HG03060 (cell line): ENCODE data around the gene RNGTT.
"Not testable (repeated sequence)": the region's sequence is repeated elsewhere in the genome, so short reads cannot be mapped to it uniquely, and the experiment has no call there.

Experiments
- ATAC-seq: cut with Tn5 transposase; IDR thresholded peaks from one replicate; pipeline ENCODE4 v1.9.1; 2021; ENCODE audit warnings: low read depth, moderate number of reproducible peaks; ENCODE audit not compliant: unreplicated experiment

Gene RNGTT

DNA sequence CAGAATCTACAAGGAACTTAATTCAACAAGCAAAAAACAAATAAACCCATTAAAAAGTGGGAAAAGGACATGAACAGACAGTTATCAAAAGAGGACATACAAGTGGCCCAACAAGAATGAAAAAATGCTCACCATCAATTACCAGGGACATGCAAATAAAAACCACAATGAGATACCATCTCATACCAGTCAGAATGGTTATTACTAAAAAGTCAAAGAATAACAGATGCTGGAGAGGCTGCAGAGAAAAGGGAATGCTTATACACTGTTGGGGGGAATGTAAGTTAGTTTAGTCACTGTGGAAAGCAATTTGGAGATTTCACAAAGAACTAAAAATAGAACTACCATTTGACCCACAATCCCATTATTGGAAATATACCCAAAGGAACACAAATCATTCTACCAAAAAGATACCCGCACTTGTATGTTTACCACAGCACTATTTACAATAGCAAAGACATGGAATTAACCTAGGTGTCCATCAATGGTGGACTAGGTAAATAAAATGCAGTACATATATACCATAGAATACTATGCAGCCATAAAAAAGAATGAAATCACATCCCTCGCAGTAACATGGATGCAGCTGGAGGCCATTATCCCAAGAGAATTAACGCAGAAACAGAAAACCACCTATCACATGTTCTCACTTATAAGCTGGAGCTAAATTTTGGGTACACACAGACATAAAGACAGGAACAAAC lies 48.4 kb downstream of the RNGTT start:
- ATAC-seq, result no peak

DNA sequence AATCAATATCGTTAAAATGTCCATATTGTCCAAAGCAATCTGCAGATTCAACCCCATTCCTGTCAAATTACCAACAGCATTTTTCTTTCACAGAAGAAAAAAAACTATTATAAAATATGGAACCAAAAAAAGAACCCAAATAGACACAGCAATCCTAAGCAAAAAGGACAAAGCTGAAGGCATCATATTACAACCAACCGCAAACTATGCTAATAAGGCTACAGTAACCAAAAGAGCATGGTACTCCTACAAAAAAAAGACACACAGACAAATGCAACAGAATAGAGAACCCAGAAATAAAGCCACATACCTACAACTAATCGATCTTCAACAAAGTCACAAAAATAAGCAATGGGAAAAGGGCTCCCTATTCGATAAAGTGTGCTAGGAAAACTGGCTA lies 49.2 kb downstream of the RNGTT start:
- ATAC-seq, result no peak

GRCh38 chr6:88913471-88913870 lies 49.9 kb downstream of the RNGTT start:
- ATAC-seq, result no peak

DNA sequence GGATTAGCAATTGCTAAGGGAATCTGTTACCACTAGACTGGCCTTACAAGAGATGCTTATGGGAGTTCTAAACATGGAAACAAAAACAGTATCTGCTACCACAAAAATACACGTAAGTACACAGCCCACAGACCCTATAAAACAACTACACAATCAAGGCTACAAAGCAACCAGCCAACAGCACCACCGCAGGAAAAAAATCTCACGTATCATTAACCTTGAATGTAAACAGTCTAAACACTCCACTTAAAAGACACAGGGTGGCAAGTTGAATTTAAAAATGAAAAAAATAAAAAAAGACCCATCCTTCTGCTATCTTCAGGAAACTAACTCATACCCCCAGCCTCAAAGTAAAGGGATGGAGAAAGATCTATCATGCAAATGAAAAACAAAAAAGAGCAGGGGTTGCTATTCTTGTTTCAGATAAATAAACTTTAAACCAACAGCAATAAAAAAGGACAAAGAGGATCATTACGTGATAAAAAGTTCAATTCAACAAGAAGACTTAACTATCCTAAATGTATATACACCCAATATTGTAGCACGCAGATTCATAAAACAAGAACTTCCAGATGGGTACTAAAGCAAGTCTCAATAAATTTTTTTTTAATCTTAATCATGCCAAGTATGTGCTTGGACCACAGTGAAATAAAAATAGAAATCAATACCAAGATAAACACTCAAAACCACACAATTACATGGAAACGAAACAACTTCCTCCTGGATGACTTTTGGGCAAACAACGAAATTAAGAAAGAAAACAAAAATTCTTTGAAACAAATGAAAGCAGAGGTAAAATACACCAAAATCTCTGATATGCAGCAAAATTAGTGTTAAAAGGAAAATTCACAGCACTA lies 52.3 kb downstream of the RNGTT start:
- no peak for ATAC-seq

- no peak for ATAC-seq
Observed at GRCh38 chr6:88908598-88909548, 54.5 kb downstream of the RNGTT start.

GRCh38 chr6:88907148-88907547 lies 56.3 kb downstream of the RNGTT start:
- not testable (repeated sequence) for ATAC-seq

DNA sequence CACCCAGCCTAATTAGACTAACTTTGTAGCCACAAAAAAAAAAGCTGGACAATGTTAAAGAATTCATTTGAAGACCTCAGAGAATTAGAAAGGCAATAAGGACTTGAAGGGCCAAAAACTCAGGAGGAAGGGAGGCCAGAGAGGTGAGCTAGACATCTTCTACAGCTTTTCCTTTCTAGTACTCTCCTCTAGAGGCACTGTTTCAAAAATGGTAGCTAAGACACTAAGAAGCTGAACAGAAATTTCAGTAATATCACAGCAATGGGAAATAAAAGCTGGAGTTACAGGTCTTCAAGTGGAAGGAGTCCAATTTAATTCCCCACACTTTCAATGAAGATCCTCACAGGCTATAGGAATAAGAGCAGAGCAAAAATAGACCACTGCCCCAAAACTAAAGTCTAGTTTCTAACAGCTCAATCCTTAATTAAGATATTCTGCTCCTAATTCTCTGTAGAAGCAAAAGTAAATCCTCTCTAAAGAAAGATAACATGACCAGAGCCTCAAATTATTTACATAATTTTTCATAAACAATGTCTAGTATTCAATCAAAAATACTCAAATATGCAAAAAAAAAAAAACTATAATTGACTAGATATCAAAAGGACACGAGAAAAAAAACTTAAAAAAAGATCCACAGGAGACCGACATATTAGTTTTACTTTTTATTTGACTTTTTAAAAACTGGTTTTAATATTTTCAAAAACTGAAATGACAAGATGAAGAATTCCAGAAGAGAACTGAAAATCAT lies 63.7 kb downstream of the RNGTT start:
- ATAC-seq, result no peak

DNA sequence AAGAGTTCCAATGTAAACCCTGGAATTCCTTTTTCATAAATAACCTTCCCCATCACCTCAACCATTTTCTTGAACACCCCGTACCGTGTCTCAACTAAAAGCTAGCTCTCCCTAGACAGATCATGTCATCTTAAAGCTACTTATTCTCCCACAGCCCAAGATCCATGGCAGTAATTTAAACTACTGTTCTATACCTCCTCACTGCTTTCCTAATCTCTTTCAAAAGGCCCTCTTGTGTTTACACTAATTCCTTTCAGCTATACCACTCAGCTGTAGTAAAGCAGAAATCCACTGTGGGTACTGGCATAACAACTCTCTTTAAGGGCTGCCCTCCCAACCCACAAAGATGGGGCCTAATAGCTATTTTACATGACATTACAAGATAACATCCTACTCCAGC lies 67.5 kb downstream of the RNGTT start:
- ATAC-seq, result no peak

DNA sequence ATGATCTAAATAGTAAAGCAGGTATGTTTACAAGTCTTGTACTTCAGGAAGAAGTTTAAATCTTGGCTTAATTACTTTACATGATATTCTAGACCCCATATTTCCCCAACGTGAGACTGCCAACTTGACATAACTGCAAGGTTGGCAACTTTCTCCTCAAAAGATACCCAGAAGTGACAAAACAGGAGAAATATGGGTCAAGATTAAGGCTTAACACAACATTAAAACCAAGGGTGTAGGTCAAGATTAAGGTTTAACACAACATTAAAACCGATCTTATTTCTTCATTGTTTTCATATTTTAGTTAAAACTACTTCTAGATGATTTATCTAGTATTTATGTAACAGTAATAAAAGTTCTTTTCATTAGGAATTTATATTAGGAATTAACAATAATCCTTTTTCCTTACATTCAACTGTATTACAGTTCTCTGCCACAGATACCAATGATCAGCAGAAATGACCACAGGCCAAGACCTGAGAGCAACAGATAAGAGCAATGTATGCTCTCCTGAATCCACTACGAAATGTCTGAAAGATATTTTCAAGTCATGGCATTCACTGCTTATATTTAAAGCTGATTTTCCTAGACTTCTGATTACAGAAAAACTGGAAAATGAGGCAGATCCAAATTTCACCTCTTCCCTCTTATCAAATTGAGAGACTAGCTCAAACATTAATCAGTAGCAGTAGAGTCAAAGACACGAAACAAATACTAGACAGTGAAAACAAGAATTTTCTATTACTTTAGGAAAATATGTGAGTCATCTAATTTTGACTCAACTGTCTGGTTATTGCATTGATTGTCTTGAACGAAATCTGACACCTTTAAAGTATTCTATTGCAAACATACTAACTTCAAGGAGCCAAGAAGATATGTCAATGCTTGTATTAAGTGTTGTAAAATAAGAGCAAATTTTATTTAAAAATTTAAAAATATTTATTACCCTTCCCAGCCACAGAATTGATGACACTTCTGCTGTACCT lies 72.3 kb downstream of the RNGTT start:
- ATAC-seq, result no peak

DNA sequence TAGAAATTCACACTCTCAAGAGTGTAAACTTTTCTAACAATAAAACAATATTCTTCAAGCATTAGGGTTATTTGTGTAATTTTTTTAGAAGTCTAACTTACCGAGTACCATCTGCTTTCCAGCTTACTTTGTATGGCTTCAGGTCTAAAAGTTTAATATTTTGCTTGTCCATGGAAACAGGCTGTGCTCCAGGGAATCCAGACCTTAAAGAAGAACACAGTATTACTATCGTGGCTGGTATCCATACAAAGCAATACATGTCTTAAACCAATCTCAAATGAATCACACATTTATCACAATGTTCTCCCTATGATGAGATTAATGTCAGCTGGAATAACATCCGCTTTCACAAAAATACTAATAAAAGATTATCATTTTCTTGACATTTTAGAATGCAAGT lies 73.0 kb downstream of the RNGTT start:
- ATAC-seq, result no peak

- ATAC-seq, result no peak
Observed at GRCh38 chr6:88884361-88884760, 79.1 kb downstream of the RNGTT start.

- no peak for ATAC-seq
Observed at GRCh38 chr6:88882536-88882935, 80.9 kb downstream of the RNGTT start.

- no peak for ATAC-seq
Observed at GRCh38 chr6:88881451-88881850, 82.0 kb downstream of the RNGTT start.

- ATAC-seq, result no peak
Observed at GRCh38 chr6:88880021-88880420, 83.4 kb downstream of the RNGTT start.

DNA sequence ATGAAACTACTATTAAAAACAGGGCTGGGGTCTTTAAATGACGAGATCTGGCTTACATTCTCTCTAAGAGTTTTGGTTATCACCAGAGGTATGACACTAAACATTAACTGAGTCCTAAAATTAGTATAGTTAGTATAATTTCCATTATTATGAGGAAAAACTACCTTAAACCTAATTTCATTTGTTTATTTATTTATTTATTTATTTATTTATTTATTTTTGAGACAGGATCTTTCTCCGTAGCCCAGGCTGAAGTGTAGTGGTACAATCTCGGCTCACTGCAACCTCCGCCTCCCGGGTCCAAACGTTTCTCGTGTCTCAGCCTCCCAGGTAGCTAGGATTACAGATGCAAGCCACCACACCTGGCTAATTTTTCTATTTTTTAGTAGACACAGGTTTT lies 85.5 kb downstream of the RNGTT start:
- no peak for ATAC-seq

DNA sequence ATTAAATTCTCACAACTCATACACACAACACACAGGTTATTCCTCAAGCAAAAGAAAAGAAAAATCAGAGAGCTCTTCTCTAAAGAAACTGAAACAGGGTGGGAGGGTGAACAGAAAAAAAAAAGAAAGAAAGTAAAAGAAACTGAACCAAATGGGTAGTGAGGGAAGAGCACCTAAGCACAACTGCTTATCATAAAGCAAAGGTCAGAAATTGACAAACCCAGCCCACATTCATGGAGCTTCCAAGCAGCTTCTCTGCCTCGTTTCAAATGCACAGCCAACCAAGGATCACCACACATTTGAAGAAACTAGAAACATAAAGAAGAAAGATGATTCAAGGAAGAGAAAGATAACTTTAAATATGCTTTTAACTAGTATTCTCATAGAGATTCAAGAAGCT lies 90.5 kb downstream of the RNGTT start:
- no peak for ATAC-seq

GRCh38 chr6:88871498-88871897 lies 91.9 kb downstream of the RNGTT start:
- ATAC-seq, result no peak

- ATAC-seq, result no peak
Observed at GRCh38 chr6:88870717-88871330, 92.6 kb downstream of the RNGTT start.
